GM12878 (cell line): ENCODE measurements around the gene KIFAP3. TPM values are rescaled to one million over a fixed set of nuclear protein-coding genes. Genes with fewer than 3 reads are reported as not detected.

ENCODE experiments used
- ATAC-seq: fragments of 200-7000 bp; cut with Tn5 transposase; 3 replicates; pipeline ENCODE4 v1.9.1; 2020; ENCODE audit warnings: mild to moderate bottlenecking, moderate library complexity
- BruUV-seq: library from RNA; stranded (reverse); fragments of 400-500 nt; replicated peaks from 2 replicates; lab custom pipeline; 2021; lab: Mats Ljungman, UMichigan
- CTCF ChIA-PET: fragments of 300-600 bp; sonication (Branson Sonifier 250); formaldehyde crosslinking; extraction: SDS; loops from one replicate; lab custom pipeline; 2021; ENCODE audit warnings: inconsistent platforms; lab: Yijun Ruan, JAX
- POLR2A ChIA-PET: fragments of 350-600 bp; formaldehyde crosslinking; extraction: SDS; loops from one replicate; lab custom pipeline; 2021; ENCODE audit warnings: inconsistent platforms; lab: Charles Lee
- RAD21 ChIA-PET: fragments of 300-600 bp; sonication (Branson Sonifier 250); formaldehyde crosslinking; loops from one replicate; lab custom pipeline; 2023; ENCODE audit warnings: antibody characterized with exemption; ENCODE audit not compliant: unreplicated experiment; lab: Charles Lee
- SMC1A ChIA-PET: fragments of 300-600 bp; sonication (Branson Sonifier 250); formaldehyde crosslinking; loops from one replicate; lab custom pipeline; 2023; ENCODE audit not compliant: unreplicated experiment, uncharacterized antibody; lab: Charles Lee
- DNase-seq: peaks from one replicate; pipeline ENCODE4 v3.0.0-alpha.2; 2011; ENCODE audit warnings: low read depth, low spot score
- FAIRE-seq: peaks from 3 replicates; lab custom pipeline; 2011; peaks lifted over from hg19 to GRCh38; lab: Jason Lieb, UNC
- H2AFZ ChIP-seq: 2 replicates; pipeline ENCODE4 v1.6.0; 2011; ENCODE audit warnings: low read depth, low read length, control low read depth; ENCODE audit not compliant: control insufficient read depth
- H3K27ac ChIP-seq: 2 replicates; pipeline ENCODE4 v1.5.1; 2011; ENCODE audit warnings: control low read depth; ENCODE audit not compliant: control insufficient read depth, insufficient read depth
- H3K27me3 ChIP-seq, 2 experiments: replicated peaks in 1 of 2; 2 replicates each; pipeline versions ENCODE4 v1.6.0 to v1.6.1; 2011; ENCODE audit warnings: low read length in 1 of 2; ENCODE audit not compliant: control insufficient read depth in 2 of 2, insufficient read depth in 2 of 2
- H3K36me3 ChIP-seq, 2 experiments: 2 replicates each; pipeline ENCODE4 v1.5.1; 2011; ENCODE audit warnings: low read length in 1 of 2; ENCODE audit not compliant: control insufficient read depth in 2 of 2, insufficient read depth in 2 of 2
- H3K4me1 ChIP-seq: 2 replicates; pipeline ENCODE4 v1.6.1; 2011; ENCODE audit warnings: mild to moderate bottlenecking, low read length, moderate library complexity, mixed read lengths; ENCODE audit not compliant: control insufficient read depth, insufficient read depth
- H3K4me2 ChIP-seq: 2 replicates; pipeline ENCODE4 v1.6.0; 2011; ENCODE audit warnings: control low read depth; ENCODE audit not compliant: control insufficient read depth, insufficient read depth
- H3K4me3 ChIP-seq: fragments of 200-600 bp; sonication (generic); 2 replicates; pipeline ENCODE4 v1.5.1; 2016
- H3K79me2 ChIP-seq: 2 replicates; pipeline ENCODE4 v1.6.0; 2011; ENCODE audit warnings: low read length; ENCODE audit not compliant: control insufficient read depth, insufficient read depth
- H3K9ac ChIP-seq: 2 replicates; pipeline ENCODE4 v1.8.0; 2011; ENCODE audit warnings: low read length, control low read depth, mixed read lengths; ENCODE audit not compliant: control insufficient read depth, insufficient read depth
- H3K9me3 ChIP-seq: replicated peaks from 3 replicates; pipeline ENCODE4 v1.5.1; 2011; ENCODE audit warnings: mild to moderate bottlenecking, low read length; ENCODE audit not compliant: control insufficient read depth, insufficient read depth
- H4K20me1 ChIP-seq: 2 replicates; pipeline ENCODE4 v1.6.0; 2011; ENCODE audit not compliant: control insufficient read depth, insufficient read depth
- ASH2L ChIP-seq: fragments of 300-600, 200-600 bp; sonication (generic); IDR thresholded peaks from 2 replicates; pipeline ENCODE4 v1.6.1; 2017; ENCODE audit warnings: low read depth, mild to moderate bottlenecking, borderline replicate concordance
- BMI1 ChIP-seq: fragments of 450-650 bp; IDR thresholded peaks from 2 replicates; pipeline ENCODE4 v1.6.1; 2016; ENCODE audit warnings: mild to moderate bottlenecking, moderate library complexity, borderline replicate concordance
- GATAD2B ChIP-seq: fragments of 450-650 bp; conservative IDR thresholded peaks from 2 replicates; pipeline ENCODE4 v1.6.1; 2017; ENCODE audit warnings: low read depth, mild to moderate bottlenecking, moderate library complexity
- IRF4 ChIP-seq: IDR thresholded peaks from 2 replicates; pipeline ENCODE4 v1.6.1; 2011; ENCODE audit warnings: low read depth, low read length
- JUNB ChIP-seq: IDR thresholded peaks from 2 replicates; pipeline ENCODE4 v1.6.1; 2016; ENCODE audit warnings: antibody characterized with exemption, mild to moderate bottlenecking
- MTA3 ChIP-seq: IDR thresholded peaks from 2 replicates; pipeline ENCODE4 v1.6.1; 2012; ENCODE audit warnings: low read length, inconsistent platforms, borderline replicate concordance
- RELA ChIP-seq: fragments of 450-650 bp; IDR thresholded peaks from 2 replicates; pipeline ENCODE4 v1.8.0; 2014; ENCODE audit warnings: borderline replicate concordance; ENCODE audit not compliant: partially characterized antibody
- SMARCA5 ChIP-seq: fragments of 450-650 bp; IDR thresholded peaks from 2 replicates; pipeline ENCODE4 v1.6.1; 2017; ENCODE audit warnings: mild to moderate bottlenecking
- SMC3 ChIP-seq: IDR thresholded peaks from 2 replicates; pipeline ENCODE4 v1.6.1; 2011; ENCODE audit warnings: low read length, improper control_type of control experiment, borderline replicate concordance
- WGBS: methylation state at CpG from one replicate; pipeline ENCODE4 v1.1.6; 2016; ENCODE audit warnings: low lambda C conversion rate; ENCODE audit not compliant: insufficient replicate concordance, insufficient coverage; ENCODE audit errors: missing lambda C conversion rate; 5-methylcytosine and 5-hydroxymethylcytosine counted together
- in situ Hi-C: fragments of 300-500 bp; cut with MboI; formaldehyde crosslinking; loops from 9 replicates; pipeline ENCODE4 v1.14.3; 2018; ENCODE audit warnings: mixed read lengths
- intact Hi-C: fragments of 100-400 bp; cut with micrococcal nuclease; formaldehyde crosslinking; loops from one replicate; pipeline ENCODE4 v1.14.2; 2022; ENCODE audit not compliant: unreplicated experiment
- polyA plus RNA-seq, 11 experiments: library from polyadenylated mRNA; depleted of rRNA in 4 of 11; unstranded in 6 of 11; stranded (reverse) in 5 of 11; fragments of >200 nt; fragmentation: Nextera tagmentation in 4 of 11; fragmentation: Illumina TruSeq in 1 of 11; extraction: Ambion mirVana in 4 of 11; extraction: Trizol in 1 of 11; gene quantifications; 1 replicate in 1 of 11; 2 replicates in 10 of 11; pipeline versions ENCODE4 v1.2.1 to v1.2.3, GENCODE V29; 2011 to 2016; ENCODE audit warnings: inconsistent platforms in 2 of 11, missing spikeins in 2 of 11, low read depth in 1 of 11
- total RNA-seq, 4 experiments: library from RNA; depleted of rRNA in 3 of 4; stranded (reverse); fragments of >200 nt in 3 of 4; fragmentation: Illumina TruSeq in 1 of 4; extraction: Trizol in 1 of 4; gene quantifications; 2 replicates each; pipeline versions ENCODE4 v1.2.1 to v1.2.3, GENCODE V29; 2013 to 2021
- TF ChIP-seq, protein P1 (sequence below): fragments of 450-650 bp; IDR thresholded peaks from 2 replicates; pipeline ENCODE4 v1.6.1; 2017; ENCODE audit warnings: mild to moderate bottlenecking, moderate library complexity
- TF ChIP-seq, protein P2 (sequence below): fragments of 450-650 bp; IDR thresholded peaks from 2 replicates; pipeline ENCODE4 v1.6.1; 2018; ENCODE audit warnings: mild to moderate bottlenecking, low read depth, moderate library complexity; ENCODE audit not compliant: partially characterized antibody

Gene KIFAP3
- total and polyA plus RNA-seq, 10 of the 15 experiments (the other 5 are each of a cell fraction or from before 2014, with no cell fraction given) = 13.7 to 100 (median 18.9) TPM

GRCh38 chr1:169964206-169964605 is 110.3 kb downstream of the KIFAP3 start:
- ATAC-seq (no peak), FAIRE-seq (no peak), DNase-seq (no peak)
- no peaks in the 10 kb centered on the region for H3K9me3 ChIP-seq
- no peaks in the 10 kb centered on the region for H3K27me3 ChIP-seq
- no peak overlapping the region for H3K4me3 ChIP-seq
- H3K4me1 ChIP-seq = no peaks in the 10 kb centered on the region
- no peak overlapping the region for H2AFZ ChIP-seq
- CTCF ChIA-PET = interaction anchor here (1.2 to 1.4 kb wide), 2 partner anchors 12 to 44 kb away, joined by 3 read pairs; no protein-coding TSS in a partner anchor
- no peaks in the 10 kb centered on the region for H3K36me3 ChIP-seq
- 100% methylated on average over 4 of the region's 4 CpGs for WGBS
- no TSS peak for BruUV-seq
- POLR2A ChIA-PET = no interaction called here
- no peaks in the 10 kb centered on the region for H4K20me1 ChIP-seq
- no peaks in the 10 kb centered on the region for H3K79me2 ChIP-seq
- no peak for TF ChIP-seq SMARCA5
- TF ChIP-seq JUNB = no peak
- TF ChIP-seq IRF4 = no peak
- TF ChIP-seq BMI1 = no peak
- TF ChIP-seq, protein P1, sequence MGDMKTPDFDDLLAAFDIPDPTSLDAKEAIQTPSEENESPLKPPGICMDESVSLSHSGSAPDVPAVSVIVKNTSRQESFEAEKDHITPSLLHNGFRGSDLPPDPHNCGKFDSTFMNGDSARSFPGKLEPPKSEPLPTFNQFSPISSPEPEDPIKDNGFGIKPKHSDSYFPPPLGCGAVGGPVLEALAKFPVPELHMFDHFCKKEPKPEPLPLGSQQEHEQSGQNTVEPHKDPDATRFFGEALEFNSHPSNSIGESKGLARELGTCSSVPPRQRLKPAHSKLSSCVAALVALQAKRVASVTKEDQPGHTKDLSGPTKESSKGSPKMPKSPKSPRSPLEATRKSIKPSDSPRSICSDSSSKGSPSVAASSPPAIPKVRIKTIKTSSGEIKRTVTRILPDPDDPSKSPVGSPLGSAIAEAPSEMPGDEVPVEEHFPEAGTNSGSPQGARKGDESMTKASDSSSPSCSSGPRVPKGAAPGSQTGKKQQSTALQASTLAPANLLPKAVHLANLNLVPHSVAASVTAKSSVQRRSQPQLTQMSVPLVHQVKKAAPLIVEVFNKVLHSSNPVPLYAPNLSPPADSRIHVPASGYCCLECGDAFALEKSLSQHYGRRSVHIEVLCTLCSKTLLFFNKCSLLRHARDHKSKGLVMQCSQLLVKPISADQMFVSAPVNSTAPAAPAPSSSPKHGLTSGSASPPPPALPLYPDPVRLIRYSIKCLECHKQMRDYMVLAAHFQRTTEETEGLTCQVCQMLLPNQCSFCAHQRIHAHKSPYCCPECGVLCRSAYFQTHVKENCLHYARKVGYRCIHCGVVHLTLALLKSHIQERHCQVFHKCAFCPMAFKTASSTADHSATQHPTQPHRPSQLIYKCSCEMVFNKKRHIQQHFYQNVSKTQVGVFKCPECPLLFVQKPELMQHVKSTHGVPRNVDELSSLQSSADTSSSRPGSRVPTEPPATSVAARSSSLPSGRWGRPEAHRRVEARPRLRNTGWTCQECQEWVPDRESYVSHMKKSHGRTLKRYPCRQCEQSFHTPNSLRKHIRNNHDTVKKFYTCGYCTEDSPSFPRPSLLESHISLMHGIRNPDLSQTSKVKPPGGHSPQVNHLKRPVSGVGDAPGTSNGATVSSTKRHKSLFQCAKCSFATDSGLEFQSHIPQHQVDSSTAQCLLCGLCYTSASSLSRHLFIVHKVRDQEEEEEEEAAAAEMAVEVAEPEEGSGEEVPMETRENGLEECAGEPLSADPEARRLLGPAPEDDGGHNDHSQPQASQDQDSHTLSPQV = no peak
- no peak for TF ChIP-seq GATAD2B
- no peak for TF ChIP-seq ASH2L
- no peak for TF ChIP-seq RELA
- TF ChIP-seq MTA3 = no peak
- no peak for TF ChIP-seq SMC3
- TF ChIP-seq, protein P2, sequence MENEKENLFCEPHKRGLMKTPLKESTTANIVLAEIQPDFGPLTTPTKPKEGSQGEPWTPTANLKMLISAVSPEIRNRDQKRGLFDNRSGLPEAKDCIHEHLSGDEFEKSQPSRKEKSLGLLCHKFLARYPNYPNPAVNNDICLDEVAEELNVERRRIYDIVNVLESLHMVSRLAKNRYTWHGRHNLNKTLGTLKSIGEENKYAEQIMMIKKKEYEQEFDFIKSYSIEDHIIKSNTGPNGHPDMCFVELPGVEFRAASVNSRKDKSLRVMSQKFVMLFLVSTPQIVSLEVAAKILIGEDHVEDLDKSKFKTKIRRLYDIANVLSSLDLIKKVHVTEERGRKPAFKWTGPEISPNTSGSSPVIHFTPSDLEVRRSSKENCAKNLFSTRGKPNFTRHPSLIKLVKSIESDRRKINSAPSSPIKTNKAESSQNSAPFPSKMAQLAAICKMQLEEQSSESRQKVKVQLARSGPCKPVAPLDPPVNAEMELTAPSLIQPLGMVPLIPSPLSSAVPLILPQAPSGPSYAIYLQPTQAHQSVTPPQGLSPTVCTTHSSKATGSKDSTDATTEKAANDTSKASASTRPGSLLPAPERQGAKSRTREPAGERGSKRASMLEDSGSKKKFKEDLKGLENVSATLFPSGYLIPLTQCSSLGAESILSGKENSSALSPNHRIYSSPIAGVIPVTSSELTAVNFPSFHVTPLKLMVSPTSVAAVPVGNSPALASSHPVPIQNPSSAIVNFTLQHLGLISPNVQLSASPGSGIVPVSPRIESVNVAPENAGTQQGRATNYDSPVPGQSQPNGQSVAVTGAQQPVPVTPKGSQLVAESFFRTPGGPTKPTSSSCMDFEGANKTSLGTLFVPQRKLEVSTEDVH = no peak
- RAD21 ChIA-PET = no interaction called here
- H3K4me2 ChIP-seq = no peak overlapping the region
- intact Hi-C loops (no loop called here), in situ Hi-C loops (no loop called here)
- no peak overlapping the region for H3K27ac ChIP-seq
- SMC1A ChIA-PET = interaction anchor here (0.9 to 1.2 kb wide), 5 partner anchors 10 to 67 kb away, joined by 3 to 5 read pairs (median 4); no protein-coding TSS in a partner anchor
- H3K9ac ChIP-seq = no peak overlapping the region
